GM11168 (cell line): ENCODE results near the gene ZNF774.
"Not testable (repeated sequence)": the region's sequence is repeated elsewhere in the genome, so short reads cannot be mapped to it uniquely, and the experiment has no call there.

Experiments
- in situ Hi-C: fragments of 300-500 bp; cut with MboI; formaldehyde crosslinking; loops from one replicate; pipeline ENCODE4 v1.12.0; 2022; ENCODE audit warnings: low sequenced_read_pairs; ENCODE audit not compliant: unreplicated experiment

The ZNF774 gene

DNA sequence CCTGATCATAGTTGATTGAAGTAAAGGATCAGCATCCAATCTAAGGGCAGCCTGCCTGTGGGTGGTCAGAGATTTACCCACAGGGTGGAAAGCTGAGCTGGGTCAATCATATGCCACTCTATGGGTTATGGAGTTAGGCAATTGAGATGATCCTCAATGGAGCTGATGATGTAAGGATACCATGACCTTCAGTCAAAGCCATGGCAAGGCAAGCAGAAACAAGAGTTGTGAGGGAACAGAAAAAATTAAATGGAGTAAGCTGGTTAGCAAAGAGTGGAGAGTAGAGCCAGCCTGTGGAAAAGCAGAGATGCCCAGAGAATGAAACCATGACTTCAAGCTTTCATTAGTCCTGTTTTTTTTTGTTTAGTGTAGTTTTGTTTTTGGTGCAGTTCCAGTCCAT is 30.2 kb downstream of the ZNF774 start:
- in situ Hi-C loops = no loop called here

DNA sequence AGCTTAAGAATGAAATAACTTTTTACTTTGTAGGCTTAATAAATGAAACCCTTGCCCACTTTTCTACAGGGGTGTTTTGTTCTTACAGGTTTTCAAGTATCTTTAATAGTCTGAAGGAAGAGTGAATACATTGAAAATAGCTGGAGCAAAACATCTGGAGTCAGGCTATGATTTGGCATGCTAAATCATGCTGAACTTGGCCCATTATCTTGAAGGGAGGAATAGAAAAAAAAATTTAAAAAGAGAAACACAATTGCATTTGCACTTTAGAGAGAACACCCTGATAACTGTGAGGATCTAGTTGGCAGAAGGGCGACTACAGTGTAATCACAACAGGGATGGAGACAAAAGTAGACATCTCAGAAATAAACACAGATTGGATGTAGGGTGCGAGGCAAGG is 34.1 kb downstream of the ZNF774 start:
- in situ Hi-C loops = no loop called here

- in situ Hi-C loops = no loop called here
These were observed 35.7 kb downstream of the ZNF774 start, which contains the start of gene IQGAP1 for GRCh38 chr15:90387534-90388461. TSS of gene IQGAP1 (plus strand) at chr15:90388242. CDS start at chr15:90388342, 100 bp downstream.

GRCh38 chr15:90388462-90389380 is 36.6 kb downstream of the ZNF774 start:
- in situ Hi-C loops = no loop called here

GRCh38 chr15:90389513-90389912 is 37.4 kb downstream of the ZNF774 start:
- in situ Hi-C loops = no loop called here

DNA sequence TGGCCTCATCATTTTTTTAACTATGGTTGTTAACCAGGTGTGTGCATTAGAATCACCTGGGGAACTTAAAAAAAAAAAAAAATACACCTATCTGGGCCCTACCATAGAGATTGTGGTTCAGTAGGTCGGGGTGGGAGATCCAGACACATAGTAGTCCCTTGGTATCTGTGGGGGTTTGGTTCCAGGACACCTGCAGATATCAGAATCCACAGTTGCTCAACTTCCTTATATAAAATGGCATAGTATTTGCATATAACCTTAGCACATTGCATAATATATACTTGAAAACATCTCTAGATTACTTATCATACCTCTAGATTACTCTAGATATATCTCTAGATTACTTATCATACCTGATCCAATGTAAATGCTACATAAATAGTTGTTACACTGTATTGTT is 41.0 kb downstream of the ZNF774 start:
- in situ Hi-C loops = no loop called here

DNA sequence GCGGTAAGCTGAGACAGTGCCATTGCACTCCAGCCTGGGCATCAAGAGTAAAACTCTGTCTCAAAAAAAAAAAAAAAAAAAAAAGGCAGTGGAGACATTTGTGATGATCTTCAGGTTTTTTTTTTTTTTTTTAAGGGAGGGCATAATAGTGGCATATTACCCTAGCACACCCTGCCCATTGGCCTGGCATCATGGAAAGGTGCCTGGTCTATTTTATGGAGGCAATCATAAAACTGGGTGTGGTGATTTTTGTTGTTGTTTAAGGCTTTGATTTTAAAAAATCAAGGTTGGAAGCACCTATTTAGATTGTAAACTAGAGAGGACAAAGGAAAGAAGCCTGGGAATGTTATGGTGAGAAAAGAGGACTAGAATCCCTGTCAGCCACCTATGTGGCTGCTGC is 42.0 kb downstream of the ZNF774 start:
- in situ Hi-C loops = no loop called here

DNA sequence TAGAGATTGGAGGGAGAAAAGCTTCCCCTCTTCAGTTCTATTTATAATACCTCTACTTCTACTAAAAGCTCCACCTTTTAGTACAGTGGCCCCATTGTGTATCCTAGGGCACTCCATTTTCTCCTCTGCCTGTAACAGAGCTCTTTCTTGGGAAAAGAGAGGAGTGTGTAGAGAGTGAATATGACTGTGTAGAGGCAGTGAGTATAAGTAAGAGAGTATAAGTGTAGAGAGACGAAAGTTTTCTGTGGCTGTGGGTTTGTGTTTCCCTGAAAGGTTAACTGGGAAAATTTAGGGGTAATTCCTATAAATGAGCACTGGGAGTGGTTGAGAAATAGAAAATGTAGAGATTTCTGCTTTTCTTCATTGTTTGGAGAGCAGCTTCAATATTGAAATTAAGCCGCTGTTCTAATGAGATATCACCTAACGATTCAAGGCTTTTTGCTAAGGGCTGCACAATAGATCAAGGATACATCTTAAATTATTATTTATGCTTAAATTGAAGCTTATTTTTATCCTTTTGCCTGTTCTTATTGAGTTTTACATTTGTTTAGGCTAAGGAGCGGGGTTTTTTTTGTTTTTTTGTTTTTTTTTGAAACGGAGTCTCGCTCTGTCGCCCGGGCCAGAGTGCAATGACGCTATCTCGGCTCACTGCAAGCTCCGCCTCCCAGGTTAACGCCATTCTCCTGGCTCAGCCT is 42.8 kb downstream of the ZNF774 start:
- in situ Hi-C loops = no loop called here

DNA sequence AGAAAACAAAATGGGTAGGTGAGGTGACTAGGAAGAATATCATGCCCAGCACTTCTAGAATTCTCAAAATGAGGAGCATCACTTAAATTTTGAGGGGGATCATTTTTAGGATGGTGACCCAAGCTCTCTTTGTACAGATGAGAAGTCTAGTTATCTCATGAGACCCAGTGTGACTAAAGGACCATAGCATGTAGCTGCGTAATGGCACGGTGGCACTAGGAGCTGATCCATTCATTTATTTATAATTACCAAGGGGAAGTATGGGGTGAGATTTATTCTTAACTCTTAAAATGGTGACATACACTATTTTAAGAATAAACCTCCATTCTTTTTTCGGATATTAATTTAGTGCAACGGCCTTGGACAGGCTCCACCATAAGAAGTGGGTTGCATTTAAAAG is 44.2 kb downstream of the ZNF774 start:
- in situ Hi-C loops = no loop called here

GRCh38 chr15:90400005-90400758 is 48.1 kb downstream of the ZNF774 start:
- in situ Hi-C loops = no loop called here

- in situ Hi-C loops = no loop called here
These were observed 48.8 kb downstream of the ZNF774 start for GRCh38 chr15:90400759-90401314.

- in situ Hi-C loops = no loop called here
These were observed 49.4 kb downstream of the ZNF774 start for GRCh38 chr15:90401495-90401894.

DNA sequence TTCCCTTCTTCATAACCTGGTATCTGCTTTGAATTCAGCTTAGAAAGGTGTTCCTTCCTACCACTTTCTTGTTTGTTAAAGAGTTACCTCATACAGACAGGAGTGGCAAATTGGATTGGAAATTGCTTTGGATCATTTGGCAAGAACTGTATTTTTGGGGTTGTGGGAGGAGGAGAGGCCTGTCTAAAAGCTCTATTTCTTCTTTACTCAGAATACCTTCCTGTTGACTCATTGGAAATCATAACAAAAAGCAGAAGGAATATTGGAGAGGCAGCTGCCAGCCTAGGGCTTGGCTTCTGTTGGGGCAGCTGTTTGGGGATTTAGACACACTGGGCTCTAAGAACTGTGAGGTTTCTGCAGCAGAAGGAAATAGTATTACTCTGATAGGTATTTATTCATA is 50.1 kb downstream of the ZNF774 start:
- in situ Hi-C loops = no loop called here

- in situ Hi-C loops = no loop called here
These were observed 50.7 kb downstream of the ZNF774 start for GRCh38 chr15:90402767-90403166.

GRCh38 chr15:90405055-90405607 is 53.0 kb downstream of the ZNF774 start:
- in situ Hi-C loops = no loop called here

DNA sequence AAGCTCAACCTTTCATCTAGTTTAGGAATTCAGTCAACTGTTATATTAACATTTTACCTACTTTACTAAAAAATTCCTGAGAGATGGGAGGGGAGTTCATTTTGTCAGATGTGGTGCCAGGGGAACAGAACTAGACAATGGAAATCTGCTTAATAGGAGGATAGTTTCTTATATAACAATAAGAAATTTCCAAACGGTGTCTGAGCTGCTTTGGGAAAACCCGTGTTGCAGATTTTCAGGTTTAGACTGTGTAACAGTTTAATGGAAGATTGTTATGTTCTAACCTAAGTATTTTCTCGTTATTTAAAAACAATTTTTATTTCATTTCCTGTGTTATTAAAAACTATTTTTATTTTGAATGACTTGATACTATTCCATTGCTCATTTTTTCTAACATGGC is 55.3 kb downstream of the ZNF774 start:
- in situ Hi-C loops = no loop called here

- in situ Hi-C loops = no loop called here
These were observed 55.8 kb downstream of the ZNF774 start for GRCh38 chr15:90407871-90408317.

DNA sequence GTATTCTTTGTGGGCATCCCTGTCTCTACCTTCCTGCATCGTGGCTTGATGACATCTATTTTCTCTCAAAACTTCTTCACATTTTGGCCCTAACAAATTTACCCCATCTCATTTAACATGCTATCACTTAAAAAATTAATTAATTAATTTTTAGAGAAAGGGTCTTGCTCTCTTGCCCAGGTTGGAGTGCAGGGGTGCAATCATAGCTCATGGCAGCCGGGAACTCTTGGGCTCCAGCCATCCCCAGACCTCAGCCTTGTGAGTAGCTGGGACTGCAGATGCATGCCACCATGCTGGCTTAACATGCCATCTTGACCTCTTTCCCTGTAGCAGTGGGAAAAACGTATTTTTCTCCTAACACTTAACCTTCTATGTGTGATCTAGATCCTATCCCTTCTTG is 56.6 kb downstream of the ZNF774 start:
- in situ Hi-C loops = no loop called here

GRCh38 chr15:90409587-90409986 is 57.5 kb downstream of the ZNF774 start:
- in situ Hi-C loops = not testable (repeated sequence)
